ENCODE data around the gene TUBA8.
"Not testable (repeated sequence)": the region's sequence is repeated elsewhere in the genome, so short reads cannot be mapped to it uniquely, and the experiment has no call there.

Gene TUBA8

DNA sequence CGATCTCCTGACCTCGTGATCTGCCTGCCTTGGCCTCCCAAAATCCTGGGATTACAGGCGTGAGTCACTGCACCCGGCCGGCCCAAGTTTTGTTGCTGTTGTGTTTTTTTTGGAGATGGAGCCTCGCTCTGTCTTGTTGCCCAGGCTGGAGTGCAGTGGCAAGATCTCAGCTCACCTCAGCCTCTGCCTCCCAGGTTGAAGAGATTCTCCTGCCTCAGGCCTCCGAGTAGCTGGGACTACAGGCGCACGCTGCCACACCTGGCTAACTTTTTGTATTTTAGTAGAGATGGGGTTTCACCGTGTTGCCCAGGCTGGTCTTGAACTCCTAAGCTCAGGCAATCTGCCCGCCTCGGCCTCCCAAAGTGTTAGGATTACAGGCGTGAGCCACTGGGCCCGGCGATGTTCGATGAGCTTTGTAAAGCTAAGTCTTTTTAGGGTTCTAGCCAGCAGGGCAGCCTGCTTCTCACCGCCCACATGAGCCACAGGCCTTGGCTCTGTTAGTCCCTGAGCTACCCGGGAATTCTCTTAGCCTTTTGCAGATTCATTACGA, 12.9 kb downstream of the TUBA8 start:
- not testable (repeated sequence) for H3K4me3 ChIP-seq (ENCODE audit: low read depth, low read length)

DNA sequence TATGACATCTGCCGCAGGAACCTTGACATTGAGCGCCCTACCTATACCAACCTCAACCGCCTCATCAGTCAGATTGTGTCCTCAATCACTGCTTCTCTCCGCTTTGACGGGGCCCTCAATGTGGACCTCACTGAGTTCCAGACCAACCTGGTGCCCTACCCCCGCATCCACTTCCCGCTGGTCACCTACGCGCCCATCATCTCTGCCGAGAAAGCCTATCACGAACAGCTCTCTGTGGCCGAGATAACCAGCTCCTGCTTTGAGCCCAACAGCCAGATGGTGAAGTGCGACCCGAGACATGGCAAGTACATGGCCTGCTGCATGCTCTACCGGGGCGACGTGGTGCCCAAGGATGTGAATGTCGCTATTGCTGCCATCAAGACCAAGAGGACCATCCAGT, 16.0 kb downstream of the TUBA8 start:
- no peak overlapping the region for H3K4me3 ChIP-seq (ENCODE audit: low read depth, low read length)

DNA sequence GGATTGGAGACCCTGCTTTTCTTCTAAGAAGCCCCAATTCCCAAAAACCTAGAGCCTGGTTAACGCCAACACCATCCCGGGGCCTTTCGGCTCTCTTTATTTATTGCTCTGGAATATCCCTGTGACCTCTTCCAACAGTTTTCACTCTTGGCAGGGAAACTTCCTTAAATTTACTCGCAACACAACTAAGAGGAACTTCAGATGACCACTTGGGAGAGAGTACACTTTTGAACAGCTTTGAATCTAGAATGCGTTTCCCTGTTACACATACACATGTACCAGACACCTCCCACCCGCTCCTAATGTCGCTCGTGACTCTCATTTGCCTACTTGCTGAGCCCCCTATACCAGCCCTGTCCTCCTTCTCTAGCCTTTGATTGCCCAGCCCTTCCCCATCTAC, 19.4 kb downstream of the TUBA8 start:
- no peak overlapping the region for H3K4me3 ChIP-seq (ENCODE audit: low read depth, low read length)

DNA sequence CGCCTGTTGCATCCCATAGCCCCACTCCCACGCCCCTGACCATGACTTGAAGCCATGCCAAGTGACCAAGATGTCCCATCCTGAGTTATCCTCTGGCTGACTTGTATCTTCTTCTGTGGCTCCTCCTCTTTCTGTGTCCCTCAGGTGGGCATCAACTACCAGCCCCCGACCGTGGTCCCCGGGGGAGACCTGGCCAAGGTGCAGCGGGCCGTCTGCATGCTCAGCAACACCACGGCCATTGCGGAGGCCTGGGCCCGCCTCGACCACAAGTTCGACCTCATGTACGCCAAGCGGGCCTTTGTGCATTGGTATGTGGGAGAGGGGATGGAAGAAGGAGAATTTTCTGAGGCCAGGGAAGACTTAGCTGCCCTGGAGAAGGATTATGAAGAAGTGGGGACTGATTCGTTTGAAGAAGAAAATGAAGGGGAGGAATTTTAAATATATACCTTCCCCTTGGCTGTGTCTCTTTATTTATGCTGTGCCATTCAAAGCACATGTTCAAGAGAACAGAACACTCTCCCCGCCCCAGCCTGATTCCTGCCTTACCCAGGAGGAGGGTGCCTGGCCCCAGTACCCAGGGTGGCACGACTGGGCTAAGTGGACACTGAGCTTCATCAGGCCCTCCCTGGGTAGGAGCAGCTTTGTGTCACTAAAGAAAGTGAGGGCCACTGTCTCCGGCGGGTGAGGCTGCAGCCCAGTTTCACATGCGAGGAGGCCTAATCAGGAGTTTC, 20.3 kb downstream of the TUBA8 start:
- no peak overlapping the region for H3K4me3 ChIP-seq (ENCODE audit: low read depth, low read length)

DNA sequence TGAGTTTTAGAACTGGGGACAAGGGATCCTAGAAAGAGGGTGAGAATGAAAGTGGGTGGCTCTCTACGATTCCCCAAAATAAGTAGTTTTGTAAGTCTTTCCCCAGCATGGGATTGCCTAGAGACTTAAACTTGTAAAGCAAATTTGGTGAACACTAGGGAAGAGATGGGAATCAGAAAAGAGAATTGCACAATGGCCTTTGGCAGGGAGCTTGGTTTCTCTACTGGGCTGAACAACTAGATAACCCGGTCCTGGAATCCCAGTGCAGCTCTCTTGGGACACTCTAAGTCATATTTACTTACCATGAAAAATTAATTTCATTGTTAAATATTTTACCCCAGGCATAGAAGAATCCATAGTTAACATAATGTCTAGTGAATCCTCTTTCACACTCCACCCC, 22.8 kb downstream of the TUBA8 start:
- H3K4me3 ChIP-seq (ENCODE audit: low read depth, low read length): no peak overlapping the region

DNA sequence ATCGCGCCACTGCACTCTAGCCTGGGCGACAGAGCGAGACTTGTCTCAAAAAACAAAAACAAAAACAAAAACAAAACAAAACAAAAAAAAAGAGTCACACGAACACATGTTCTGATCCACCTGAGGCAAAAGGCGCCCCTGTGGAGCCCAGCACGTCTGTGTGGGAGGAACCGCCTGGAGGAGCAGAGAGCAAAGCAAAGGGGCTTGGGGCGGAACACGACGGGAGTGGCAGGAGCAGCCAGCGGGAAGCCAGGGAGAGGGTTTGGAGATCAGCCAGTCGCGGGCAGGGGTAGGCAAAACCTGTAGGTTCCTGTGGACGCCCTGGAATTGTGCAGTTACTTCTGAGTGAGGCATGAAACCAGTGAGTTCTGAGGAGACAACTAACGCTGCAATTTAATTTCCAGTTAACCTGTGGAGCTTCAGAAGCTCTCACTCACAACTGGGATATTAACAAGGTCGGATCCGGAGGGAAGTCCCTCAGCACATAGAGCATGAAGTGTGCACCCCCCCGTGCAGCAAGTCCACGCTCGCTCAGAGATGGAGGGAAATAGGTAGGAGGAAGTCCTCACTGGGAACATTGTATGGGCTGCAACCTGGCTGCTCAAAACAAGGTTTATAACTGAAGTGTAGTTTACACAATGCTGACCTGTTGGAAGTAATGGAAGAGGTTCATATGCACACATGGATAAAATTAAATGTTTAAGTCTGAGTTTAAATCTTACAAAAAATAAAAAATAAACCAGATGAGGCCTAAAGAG, 26.1 kb downstream of the TUBA8 start:
- no peak overlapping the region for H3K4me3 ChIP-seq (ENCODE audit: low read depth, low read length)

DNA sequence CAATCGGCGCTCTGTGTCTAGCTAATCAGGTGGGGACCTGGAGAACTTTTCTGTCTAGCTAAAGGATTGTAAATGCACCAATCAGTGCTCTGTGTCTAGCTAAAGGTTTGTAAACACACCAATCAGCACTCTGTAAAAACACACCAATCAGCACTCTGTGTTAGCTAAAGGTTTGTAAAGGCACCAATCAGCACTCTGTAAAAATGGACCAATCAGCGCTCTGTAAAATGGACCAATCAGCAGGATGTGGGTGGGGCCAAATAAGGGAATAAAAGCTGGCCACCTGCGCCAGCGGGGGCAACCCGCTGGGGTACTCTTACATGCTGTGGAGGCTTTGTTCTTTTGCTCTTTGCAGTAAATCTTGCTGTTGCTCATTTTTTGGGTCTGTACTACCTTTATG, 30.4 kb downstream of the TUBA8 start:
- not testable (repeated sequence) for H3K4me3 ChIP-seq (ENCODE audit: low read depth, low read length)

DNA sequence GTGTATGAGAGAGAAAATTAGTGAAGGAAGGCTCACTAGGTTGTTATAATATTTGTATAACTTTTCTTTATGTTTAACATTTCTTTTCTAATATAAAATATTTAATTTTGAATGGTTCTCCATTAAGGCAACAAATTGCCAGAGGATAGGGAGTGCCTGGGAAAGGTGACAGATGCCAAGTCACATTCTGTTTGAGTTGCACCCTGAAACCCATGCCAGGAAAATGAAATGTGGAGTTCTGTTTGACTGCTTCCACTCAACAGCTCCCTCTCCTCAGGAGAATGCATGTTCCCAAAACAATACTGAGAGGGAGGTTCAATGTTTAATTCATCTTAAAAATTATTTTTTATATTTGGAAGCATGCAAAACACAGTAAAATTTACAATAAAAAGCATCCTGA, 33.5 kb downstream of the TUBA8 start:
- H3K4me3 ChIP-seq (ENCODE audit: low read depth, low read length): no peak overlapping the region

DNA sequence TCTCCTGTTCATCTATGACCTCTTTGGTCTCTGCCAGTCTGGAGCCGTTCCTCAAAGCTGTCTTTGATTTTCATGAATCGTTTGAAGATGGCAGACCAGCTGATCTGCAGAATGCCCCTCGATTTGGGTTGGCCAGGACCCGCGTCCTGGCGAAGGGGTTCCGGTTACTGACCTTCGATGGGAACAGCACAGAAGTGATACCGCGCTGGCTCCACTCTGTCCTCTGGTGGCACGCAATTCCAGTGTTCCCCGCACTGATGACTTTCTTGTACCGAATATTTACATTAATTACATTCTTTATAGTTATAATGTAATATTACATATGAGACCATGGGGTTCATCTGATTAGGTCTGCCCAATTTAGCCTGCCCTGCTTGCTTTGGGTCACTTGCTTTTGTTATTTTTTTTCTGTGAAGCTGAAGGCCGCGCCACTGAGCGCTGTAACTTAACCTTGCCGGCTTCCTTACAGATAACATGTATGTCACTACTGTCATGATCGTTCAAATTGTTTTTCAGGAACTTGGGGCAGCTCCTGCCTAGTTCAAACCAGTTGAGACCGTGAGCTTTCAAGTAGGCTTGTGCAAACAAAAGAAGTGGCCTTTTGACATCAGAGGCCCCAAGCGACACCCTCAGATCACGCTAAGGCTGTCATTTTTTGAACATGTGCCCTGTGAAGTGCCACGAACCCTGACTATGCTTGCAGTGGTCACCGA, 35.2 kb downstream of the TUBA8 start:
- H3K4me3 ChIP-seq (ENCODE audit: low read depth, low read length): no peak overlapping the region

DNA sequence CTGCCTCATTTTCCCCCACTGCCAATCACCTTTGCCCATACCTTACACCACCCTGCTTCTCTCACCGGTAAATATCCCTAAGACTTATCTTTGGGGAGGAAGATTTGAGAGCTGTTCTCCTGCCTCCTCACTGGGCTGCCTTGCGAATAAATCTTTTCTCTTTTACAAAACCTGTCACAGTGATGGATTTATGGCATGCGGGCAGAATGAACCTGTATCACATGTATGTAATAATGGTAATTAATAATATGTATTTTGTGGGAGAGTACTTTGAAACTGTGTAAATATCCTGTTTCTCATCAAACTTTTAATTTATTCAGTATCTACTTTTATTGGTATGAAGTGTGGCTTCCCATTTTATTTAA, 35.8 kb downstream of the TUBA8 start:
- H3K4me3 ChIP-seq (ENCODE audit: low read depth, low read length): no peak overlapping the region

DNA sequence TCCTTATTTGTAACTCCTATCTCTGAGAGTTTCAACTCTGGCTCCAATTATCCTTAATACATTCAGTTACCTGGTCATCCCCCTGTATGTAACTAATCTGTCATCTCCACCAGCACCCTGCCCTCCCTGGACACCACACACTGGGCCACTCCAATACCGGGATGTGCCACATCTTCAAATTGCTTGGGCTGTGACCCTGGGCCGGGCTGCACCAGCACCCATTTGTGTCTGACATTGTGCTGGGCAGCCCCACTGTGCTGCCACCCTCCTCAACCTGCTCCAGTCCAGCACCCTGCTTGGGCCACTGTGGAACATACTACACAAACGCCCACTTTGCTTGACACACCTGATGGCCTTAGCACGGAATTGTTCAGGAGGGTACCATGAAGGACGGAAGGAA, 37.2 kb downstream of the TUBA8 start:
- H3K4me3 ChIP-seq (ENCODE audit: low read depth, low read length): no peak overlapping the region

DNA sequence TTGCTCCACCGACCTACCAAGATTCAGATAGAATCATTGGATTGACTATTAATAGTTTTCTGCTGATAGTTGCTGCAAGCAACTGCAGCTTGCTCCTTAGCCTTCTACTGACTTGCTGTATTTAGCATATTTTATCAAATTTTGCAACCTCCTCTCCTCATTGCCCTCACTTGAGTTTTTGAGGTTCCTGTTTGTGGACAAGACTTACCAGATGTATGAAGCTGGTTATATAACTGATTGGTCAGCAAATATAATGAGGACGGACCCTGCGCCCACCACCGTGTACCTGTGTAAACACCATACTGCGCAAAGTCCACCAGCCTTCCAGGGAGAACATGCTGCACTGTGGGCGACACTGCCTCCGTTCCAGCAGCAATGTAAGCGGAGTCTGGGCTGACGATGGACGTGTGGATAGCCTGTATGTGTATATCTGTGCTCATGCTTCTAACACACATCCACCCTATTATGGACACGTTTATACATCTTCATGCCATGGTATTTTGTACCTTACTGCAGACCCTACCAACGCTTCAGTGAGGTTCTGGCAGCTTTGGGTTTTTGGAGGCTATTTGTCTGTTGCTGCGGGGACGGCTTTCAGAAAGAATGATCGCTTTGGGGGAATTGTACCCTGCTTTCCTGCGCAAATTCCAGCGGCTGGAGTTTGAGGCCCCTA, 37.8 kb downstream of the TUBA8 start:
- no peak overlapping the region for H3K4me3 ChIP-seq (ENCODE audit: low read depth, low read length)

DNA sequence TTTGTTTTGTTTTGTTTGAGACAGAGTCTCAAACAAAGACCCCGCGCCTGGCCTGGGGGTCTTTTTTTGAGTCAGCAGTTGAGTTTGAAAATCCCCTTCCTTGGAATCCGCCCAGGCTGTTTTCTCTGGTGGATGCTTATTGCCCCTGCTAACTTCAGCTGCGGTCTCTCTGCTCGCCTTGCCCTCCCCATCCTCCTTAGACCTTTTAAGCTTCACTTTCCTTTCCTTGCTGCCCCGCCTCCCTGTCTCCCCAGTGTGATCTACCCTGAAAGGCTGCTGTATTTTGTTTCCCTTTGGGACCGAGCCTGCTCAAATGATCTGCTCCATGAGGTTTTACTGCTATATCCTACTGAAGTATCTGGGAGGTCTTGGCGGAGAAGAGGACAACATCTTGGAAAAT, 41.9 kb downstream of the TUBA8 start:
- no peak overlapping the region for H3K4me3 ChIP-seq (ENCODE audit: low read depth, low read length)

DNA sequence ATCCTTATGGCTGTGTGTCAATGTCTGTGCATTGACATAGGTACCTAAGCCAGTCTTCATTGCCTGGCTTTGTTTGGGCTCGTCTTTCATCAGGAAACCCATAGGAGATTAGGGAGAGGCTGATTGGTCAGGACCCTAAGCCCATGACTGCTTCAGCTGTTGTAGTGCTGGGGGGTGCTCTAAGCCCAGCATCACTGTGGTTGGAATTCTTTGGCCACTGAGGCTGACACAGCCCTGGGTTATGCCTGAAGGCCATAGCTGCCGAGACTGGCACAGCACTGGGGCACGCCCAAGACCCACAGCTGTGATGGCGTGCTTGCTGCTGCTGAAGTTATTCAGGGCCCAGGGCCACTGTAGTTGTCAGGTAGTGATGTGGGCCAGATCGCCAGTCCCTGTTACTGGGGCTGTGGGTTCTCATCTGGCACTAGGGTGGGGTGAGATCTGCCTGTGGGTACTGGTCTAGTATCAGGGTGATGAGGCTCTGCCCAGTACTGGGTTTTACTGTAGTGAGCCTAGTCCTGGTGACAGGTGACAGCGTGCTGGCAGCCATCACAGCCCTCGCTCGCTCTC, 44.3 kb downstream of the TUBA8 start:
- H3K4me3 ChIP-seq (ENCODE audit: low read depth, low read length): no peak overlapping the region

DNA sequence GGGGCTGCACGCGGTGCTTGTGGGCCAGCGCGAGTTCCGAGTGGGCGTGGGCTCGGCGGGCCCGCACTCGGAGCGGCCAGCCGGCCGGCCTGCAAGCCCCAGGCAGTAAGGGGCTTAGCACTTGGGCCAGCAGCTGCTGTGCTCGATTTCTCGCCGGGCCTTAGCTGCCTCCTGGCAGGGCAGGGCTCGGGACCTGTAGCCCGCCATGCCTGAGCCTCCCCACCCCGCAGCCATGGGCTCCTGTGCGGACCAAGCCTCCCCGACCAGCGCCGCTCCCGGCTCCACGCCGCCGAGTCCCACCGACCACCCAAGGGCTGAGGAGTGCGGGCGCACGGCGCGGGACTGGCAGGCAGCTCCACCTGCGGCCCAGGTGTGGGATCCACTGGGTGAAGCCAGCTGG, 44.9 kb downstream of the TUBA8 start:
- H3K4me3 ChIP-seq (ENCODE audit: low read depth, low read length): not testable (repeated sequence)

DNA sequence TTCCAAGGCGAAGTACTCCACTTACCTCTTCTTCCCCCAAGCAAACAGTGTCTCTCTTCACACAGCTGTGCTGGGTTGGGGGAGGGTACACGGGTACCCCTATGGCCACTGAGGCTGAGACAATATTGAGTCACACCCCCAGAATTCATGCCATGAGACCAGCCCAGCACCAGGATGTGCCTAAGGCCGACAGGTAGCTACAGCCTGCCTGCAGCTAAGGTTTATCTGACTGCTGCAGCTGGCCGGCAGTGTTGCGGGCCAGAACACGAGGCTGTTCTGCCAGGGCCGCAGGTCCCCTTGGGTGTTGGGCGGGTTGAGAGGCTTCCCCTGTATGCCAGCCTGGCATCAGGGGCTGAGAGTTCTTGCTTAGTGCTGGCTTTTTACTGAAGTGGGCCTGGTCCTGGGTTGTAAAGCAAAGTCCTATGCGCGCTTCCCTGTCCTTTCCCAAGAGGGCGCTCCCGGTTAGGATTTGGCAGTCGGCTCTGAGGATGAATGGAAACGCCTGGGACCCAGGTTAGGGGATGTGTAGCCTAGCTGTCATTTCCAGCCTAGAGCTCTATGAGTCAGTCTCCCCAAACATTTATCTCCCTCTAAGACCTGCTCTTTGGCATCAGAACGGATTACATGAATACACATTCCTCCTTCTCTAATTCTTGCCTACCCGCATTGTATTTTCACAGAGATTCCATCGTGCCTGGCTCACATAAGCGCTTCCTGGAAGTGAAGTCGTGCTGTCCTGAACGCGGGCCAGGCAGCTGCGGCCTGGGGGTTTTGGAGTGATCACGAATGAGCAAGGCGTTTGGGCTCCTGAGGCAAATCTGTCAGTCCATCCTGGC, 46.5 kb downstream of the TUBA8 start:
- H3K4me3 ChIP-seq (ENCODE audit: low read depth, low read length): no peak overlapping the region

DNA sequence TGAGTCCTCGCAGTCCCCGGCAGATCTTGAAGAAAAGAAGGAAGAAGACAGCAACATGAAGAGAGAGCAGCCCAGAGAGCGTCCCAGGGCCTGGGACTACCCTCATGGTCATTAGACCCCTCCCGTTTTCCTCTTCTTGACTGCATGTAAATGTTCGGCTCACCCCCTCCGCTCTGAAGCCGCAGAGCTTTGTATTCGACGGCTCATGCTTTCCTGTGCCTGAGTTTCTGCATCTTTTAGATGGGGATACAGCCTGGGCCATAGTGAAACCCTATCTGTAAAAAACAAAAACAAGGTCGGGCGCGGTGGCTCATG, 47.1 kb downstream of the TUBA8 start:
- H3K4me3 ChIP-seq (ENCODE audit: low read depth, low read length): no peak overlapping the region

DNA sequence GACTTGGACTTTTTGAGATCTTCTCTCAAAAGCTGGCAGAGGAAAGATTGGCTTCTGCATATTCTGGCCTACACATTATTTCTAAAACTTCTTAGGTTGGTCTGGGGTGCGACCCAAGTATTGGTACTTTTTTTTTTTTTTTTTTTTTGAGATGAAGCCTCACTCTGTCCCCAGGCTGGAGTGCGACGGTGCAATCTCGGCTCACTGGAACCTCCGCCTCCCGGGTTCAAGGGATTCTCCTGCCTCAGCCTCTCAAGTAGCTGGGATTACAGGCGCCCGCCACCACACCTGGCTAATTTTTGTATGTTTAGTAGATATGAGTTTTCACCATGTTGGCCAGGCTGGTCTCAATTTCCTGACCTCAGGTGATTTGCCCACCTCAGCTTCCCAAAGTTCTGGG, 50.0 kb downstream of the TUBA8 start:
- not testable (repeated sequence) for H3K4me3 ChIP-seq (ENCODE audit: low read depth, low read length)

DNA sequence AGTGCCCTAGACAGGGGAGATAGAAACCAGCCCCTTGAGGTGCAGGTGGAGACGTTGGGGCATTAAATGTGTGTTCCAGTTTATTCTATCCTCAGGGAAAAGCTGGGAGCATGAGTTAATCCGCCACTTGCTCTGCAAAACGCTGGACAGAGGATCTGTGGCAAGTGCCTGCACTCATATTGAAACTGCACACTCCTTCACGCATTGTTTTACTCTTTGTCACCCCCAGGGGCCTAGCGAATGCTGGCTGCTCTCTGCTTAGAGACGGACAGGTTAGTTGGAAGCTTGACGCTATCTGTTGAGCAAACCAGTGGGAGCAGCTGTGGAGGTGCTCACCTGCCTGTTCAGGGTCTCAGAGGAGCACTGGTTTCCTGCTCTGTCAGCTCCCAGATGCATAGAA, 53.2 kb downstream of the TUBA8 start:
- not testable (repeated sequence) for H3K4me3 ChIP-seq (ENCODE audit: low read depth, low read length)

DNA sequence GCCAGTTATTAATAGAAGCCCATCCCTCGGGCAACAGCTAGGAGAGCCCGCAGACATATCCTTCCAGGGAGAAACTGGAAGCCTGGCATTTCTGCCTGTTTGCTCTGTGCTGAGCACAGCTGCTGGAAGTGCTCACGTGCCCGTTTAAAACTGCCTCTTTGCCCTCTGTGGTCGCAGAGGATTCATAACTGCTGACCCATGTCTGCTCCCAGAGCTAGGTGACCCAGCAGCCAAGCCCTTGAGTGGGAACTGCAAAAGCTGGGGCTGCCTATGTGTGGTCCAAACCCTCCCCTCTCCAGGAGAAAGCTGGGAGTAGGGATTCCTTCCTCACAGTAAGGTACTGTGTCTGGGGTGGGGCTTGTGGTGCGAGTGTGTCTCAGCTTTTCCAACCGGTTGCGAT, 54.0 kb downstream of the TUBA8 start:
- H3K4me3 ChIP-seq (ENCODE audit: low read depth, low read length): not testable (repeated sequence)
